T-helper 1 cell treated with Interleukin-12 subunit alpha and Interleukin-12 subunit beta and Interleukin-4 antibody, amounts not matched to agents 30 μg/mL and 1 μg/mL, for 36 hours (primary cell): ENCODE data around the gene RFX2.
"Not testable (repeated sequence)": the region's sequence is repeated elsewhere in the genome, so short reads cannot be mapped to it uniquely, and the experiment has no call there.

Experiments
- H3K27ac Mint-ChIP-seq: one replicate; pipeline ENCODE4 v1.8.0; 2021; ENCODE audit warnings: mild to moderate bottlenecking, mixed read lengths
- H3K27me3 Mint-ChIP-seq: one replicate; pipeline ENCODE4 v1.8.0; 2021; ENCODE audit warnings: low read depth, mixed read lengths
- H3K36me3 Mint-ChIP-seq: one replicate; pipeline ENCODE4 v1.8.0; 2021; ENCODE audit warnings: low read depth, mixed read lengths
- H3K4me1 Mint-ChIP-seq: one replicate; pipeline ENCODE4 v1.8.0; 2021; ENCODE audit warnings: low read depth, mixed read lengths
- H3K4me3 Mint-ChIP-seq: one replicate; pipeline ENCODE4 v1.8.0; 2021; ENCODE audit warnings: mild to moderate bottlenecking, moderate library complexity, mixed read lengths
- H3K9me3 Mint-ChIP-seq: one replicate; pipeline ENCODE4 v1.8.0; 2021; ENCODE audit warnings: mixed read lengths

RFX2 gene

DNA sequence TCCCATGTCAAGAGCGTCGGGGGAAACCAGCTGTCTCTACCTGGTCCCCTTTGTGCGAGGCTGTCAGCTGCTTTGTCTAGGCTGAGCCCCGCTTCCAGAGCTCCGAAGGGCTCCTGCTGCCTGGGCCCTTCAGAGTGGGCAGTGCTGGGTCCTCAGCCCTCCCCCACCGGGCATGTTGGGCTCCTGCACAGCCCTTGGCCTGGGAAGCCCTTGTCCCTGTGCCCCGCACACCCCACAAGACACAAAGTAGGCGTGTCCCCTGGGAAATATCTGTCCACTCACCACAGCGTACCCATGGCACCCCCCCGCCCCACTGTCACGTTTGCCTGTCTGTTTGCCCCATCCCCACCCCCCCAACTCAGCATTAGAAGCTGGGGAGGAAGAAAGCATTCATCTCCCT is 92.7 kb downstream of the RFX2 start:
- Mint-ChIP-seq H3K9me3 (no peaks in the 10 kb centered on the region), H3K27me3 (no peaks in the 10 kb centered on the region), H3K27ac (no peak overlapping the region), H3K4me1 (no peaks in the 10 kb centered on the region), H3K36me3 (no peaks in the 10 kb centered on the region), H3K4me3 (no peak overlapping the region)

DNA sequence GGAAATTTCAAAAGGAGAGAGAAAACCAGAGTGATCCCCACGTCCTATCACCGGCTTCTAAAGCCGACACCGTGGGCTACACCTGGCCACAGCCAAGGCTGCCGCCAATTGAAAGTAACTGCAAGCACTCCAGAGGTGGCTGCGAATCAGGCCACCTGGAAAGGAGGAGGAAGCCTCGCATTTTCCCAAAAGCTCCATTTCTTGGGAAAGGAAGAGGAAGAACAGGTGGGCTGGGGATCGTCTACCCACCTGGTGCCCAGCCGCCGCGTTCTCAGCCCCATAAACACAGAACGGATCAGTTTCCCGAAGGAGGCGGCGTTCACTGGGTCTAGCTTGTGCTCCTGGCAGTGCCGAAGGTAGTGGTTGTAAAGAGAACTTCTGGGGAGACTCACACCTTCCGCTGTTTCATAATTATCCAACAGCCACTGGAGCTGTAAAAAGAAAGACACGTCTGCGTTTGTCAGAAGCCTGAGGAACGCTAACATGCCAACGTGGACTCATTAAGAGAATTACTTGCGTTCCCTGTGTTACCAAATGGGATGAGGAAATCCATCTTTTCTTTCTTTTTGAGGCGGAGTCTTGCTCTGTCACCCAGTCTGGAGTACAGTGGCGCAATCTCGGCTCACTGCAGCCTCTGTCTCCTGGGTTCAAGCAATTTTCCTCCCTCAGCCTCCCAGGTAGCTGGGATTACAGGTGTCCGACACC is 94.3 kb downstream of the RFX2 start:
- H3K4me1 Mint-ChIP-seq, result no peaks in the 10 kb centered on the region
- no peaks in the 10 kb centered on the region for H3K27me3 Mint-ChIP-seq
- H3K9me3 Mint-ChIP-seq, result no peaks in the 10 kb centered on the region
- no peak overlapping the region for H3K27ac Mint-ChIP-seq
- H3K36me3 Mint-ChIP-seq, result no peaks in the 10 kb centered on the region
- no peak overlapping the region for H3K4me3 Mint-ChIP-seq

- Mint-ChIP-seq H3K36me3 (no peaks in the 10 kb centered on the region), H3K27ac (no peak overlapping the region), H3K4me1 (no peaks in the 10 kb centered on the region), H3K27me3 (no peaks in the 10 kb centered on the region), H3K9me3 (no peaks in the 10 kb centered on the region), H3K4me3 (no peak overlapping the region)
These were observed 95.7 kb downstream of the RFX2 start for GRCh38 chr19:6014551-6015135.

DNA sequence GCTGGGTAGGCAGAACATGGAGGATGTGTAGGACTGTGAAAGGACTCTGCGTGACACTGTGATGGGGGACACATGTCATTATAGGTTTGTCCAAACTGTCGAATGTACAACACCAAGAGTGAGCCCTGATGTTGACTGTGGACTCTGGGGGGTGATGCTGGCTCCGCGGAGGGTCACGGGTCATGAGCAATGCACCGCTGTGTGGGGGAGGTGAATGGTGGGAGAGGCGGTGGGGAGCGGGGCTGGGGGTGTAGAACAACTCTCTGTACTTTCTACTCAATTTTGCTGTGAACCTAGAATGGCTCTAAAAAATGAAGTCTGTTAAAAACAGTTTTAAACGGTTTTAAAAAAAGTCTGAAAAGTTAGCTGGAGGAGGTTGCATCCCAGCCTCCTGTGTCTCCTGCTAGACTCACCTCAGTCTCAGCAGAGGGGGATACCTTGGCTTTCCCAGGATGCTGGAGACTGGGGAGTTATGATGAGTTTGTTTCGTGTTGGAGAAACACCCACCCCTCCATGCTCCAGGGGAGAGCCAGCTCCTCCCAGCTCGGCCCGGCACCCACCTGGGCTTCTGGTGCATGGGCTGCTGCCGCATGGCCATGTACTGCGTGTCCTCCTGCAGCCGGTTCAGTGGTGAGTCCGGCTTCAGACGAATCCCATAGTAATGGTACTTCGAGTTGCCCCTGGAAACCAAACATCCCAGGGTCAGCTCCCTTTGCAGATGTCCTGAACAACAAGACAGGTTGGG is 97.7 kb downstream of the RFX2 start:
- Mint-ChIP-seq H3K4me3 (no peak overlapping the region), H3K36me3 (no peaks in the 10 kb centered on the region), H3K9me3 (no peaks in the 10 kb centered on the region), H3K27me3 (no peaks in the 10 kb centered on the region), H3K27ac (no peak overlapping the region), H3K4me1 (no peaks in the 10 kb centered on the region)

- H3K4me3 Mint-ChIP-seq, result no peak overlapping the region
- H3K9me3 Mint-ChIP-seq, result no peaks in the 10 kb centered on the region
- H3K36me3 Mint-ChIP-seq, result no peaks in the 10 kb centered on the region
- no peak overlapping the region for H3K27ac Mint-ChIP-seq
- H3K27me3 Mint-ChIP-seq, result no peaks in the 10 kb centered on the region
- H3K4me1 Mint-ChIP-seq, result no peaks in the 10 kb centered on the region
These were observed 98.5 kb downstream of the RFX2 start for GRCh38 chr19:6011794-6012193.

DNA sequence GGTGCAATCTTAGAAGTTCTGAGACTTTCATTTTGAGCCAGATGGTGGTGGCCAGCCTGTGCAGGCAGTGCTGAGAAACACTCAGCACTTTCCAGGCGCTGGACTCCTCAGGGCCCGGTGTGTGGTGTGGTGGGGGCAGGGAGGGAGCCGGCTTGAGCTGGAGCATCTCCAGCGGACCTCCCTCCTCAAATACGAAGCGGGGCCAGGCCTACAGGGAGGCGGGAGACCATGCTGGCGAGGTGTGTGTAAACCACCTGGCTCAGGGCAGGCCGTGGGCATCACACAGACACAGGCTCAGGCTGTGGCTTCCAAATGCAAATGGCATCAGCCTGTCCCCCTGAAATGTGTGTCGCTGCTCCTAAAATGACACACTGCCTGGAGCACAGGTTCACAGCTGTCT is 99.1 kb downstream of the RFX2 start:
- Mint-ChIP-seq H3K36me3 (no peaks in the 10 kb centered on the region), H3K27ac (no peak overlapping the region), H3K4me1 (no peaks in the 10 kb centered on the region), H3K4me3 (no peak overlapping the region), H3K9me3 (no peaks in the 10 kb centered on the region), H3K27me3 (no peaks in the 10 kb centered on the region)

- no peaks in the 10 kb centered on the region for H3K27me3 Mint-ChIP-seq
- H3K4me1 Mint-ChIP-seq, result no peaks in the 10 kb centered on the region
- H3K4me3 Mint-ChIP-seq, result no peak overlapping the region
- no peaks in the 10 kb centered on the region for H3K36me3 Mint-ChIP-seq
- H3K9me3 Mint-ChIP-seq, result no peaks in the 10 kb centered on the region
- H3K27ac Mint-ChIP-seq, result no peak overlapping the region
These were observed 100.2 kb downstream of the RFX2 start for GRCh38 chr19:6010107-6010506.

GRCh38 chr19:6007866-6008265 is 102.4 kb downstream of the RFX2 start:
- Mint-ChIP-seq H3K4me3 (no peak overlapping the region), H3K27ac (no peak overlapping the region), H3K27me3 (no peaks in the 10 kb centered on the region), H3K4me1 (no peaks in the 10 kb centered on the region), H3K9me3 (no peaks in the 10 kb centered on the region), H3K36me3 (no peaks in the 10 kb centered on the region)

DNA sequence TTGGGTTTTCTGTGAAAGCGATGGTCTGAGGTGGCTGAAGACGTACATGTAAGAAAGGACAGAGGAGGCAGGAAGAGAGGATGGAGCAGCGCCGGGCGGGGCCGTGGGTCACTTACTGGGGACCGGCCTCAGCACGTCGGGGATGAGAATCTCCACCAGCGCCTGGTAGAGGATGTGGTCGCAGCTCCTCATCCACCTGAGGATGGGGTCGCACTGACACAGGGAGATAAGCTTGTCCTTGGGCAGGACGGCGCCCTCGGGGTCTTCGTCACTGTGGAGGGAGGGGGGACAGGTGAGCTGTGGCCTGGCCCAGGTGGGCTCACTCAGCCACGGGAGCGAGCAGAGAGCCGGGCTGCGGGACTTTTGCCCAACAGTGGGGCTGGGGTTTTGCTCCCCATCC is 103.4 kb downstream of the RFX2 start:
- Mint-ChIP-seq H3K36me3 (no peaks in the 10 kb centered on the region), H3K9me3 (no peaks in the 10 kb centered on the region), H3K4me3 (no peak overlapping the region), H3K27me3 (no peaks in the 10 kb centered on the region), H3K27ac (no peak overlapping the region), H3K4me1 (no peaks in the 10 kb centered on the region)

DNA sequence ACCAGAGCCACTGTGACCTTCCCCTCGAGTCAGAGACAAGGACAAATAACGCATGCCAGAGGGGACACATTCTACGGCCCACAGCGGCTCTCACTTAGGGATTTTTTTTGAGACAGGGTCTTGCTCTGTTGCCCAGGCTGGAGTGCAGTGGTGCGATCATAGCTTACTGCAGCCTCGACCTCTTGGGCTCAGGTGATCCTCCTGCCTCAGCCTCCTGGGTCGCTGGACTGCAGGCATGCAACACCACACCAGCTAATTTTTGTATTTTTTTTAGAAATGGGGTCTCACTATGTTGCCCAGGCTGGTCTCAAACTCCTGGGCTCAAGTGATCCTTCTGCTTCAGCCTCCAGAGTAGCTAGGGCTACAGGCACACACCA is 104.2 kb downstream of the RFX2 start:
- H3K9me3 Mint-ChIP-seq, H3K4me3 Mint-ChIP-seq, H3K27ac Mint-ChIP-seq, H3K27me3 Mint-ChIP-seq, H3K4me1 Mint-ChIP-seq, H3K36me3 Mint-ChIP-seq: not testable (repeated sequence)

GRCh38 chr19:6005321-6006069 is 104.8 kb downstream of the RFX2 start:
- H3K27ac Mint-ChIP-seq, result no peak overlapping the region
- no peak overlapping the region for H3K4me3 Mint-ChIP-seq
- peaks cover 6% of the 10 kb centered on the region for H3K36me3 Mint-ChIP-seq
- H3K9me3 Mint-ChIP-seq, result no peaks in the 10 kb centered on the region
- no peaks in the 10 kb centered on the region for H3K4me1 Mint-ChIP-seq
- no peaks in the 10 kb centered on the region for H3K27me3 Mint-ChIP-seq

DNA sequence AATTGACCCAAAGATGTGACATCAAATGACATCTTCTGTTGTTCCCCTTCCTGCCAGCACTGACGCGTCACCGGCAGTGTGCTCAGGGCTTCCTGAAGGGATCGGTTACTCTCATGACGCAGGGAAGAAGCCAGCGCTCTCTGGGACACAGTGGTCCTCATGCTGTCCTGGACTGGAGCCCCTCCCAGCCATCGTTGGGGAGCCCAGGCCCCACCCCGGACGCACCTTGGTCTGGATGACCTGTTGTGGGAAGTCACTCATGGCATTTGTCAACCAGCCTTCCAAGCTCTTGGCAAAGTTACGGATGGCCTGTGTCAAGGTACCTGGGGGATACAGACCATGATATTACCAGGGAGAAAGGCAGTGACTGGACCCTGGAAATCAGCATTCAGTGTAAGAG is 106.3 kb downstream of the RFX2 start:
- no peaks in the 10 kb centered on the region for H3K4me1 Mint-ChIP-seq
- peaks cover 9% of the 10 kb centered on the region for H3K36me3 Mint-ChIP-seq
- H3K9me3 Mint-ChIP-seq, result no peaks in the 10 kb centered on the region
- H3K27me3 Mint-ChIP-seq, result no peaks in the 10 kb centered on the region
- no peak overlapping the region for H3K4me3 Mint-ChIP-seq
- no peak overlapping the region for H3K27ac Mint-ChIP-seq

GRCh38 chr19:6002591-6002990 is 107.7 kb downstream of the RFX2 start:
- Mint-ChIP-seq H3K36me3 (peaks cover 9% of the 10 kb centered on the region), H3K4me3 (no peak overlapping the region), H3K27me3 (no peaks in the 10 kb centered on the region), H3K4me1 (no peaks in the 10 kb centered on the region), H3K27ac (no peak overlapping the region), H3K9me3 (no peaks in the 10 kb centered on the region)

GRCh38 chr19:6000228-6000847 is 110.0 kb downstream of the RFX2 start:
- Mint-ChIP-seq H3K9me3 (no peaks in the 10 kb centered on the region), H3K4me1 (no peaks in the 10 kb centered on the region), H3K27ac (no peak overlapping the region), H3K36me3 (peaks cover 9% of the 10 kb centered on the region), H3K4me3 (no peak overlapping the region), H3K27me3 (no peaks in the 10 kb centered on the region)
